Measurements from ENCODE around the gene GLIPR1L1.
"Not testable (repeated sequence)": the region's sequence is repeated elsewhere in the genome, so short reads cannot be mapped to it uniquely, and the experiment has no call there.

Gene GLIPR1L1

DNA sequence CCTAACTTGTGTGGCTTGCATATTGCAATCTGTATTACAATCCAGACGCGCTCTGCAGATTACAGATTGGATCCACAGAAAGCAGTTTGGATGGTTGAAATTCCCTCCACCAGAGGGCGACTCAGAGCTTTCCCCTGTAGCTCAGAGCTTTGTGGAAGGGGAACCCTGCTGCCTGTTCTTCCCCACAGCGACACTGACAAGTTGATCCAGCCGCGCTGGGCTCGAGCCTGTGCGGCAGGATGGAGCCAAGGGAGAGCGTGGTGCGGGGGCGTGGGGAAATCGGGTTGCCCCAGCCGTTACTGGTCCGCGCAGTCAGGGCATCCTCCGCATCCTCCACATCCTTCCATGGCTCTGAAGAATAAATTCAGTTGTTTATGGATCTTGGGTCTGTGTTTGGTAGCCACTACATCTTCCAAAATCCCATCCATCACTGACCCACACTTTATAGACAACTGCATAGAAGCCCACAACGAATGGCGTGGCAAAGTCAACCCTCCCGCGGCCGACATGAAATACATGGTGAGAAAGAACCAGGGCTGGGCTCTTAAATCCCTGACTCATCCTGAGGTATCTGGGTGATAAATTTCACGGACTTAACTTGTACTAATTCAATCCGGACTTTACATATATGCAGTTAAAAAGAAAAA, at the start of gene GLIPR1L1:
TSS of gene GLIPR1L1 (plus strand) at position 287 of the 647 bp plus-strand sequence. CDS start at position 346, 59 bp downstream.
- DNase-seq (ENCODE audit: low read depth), result peak; percentile 72

- no peak for DNase-seq (ENCODE audit: low read depth)
Measured at GRCh38 chr12:75288860-75289259, 45.6 kb upstream of the GLIPR1L1 start.

- no peak for DNase-seq (ENCODE audit: low read depth)
Measured at GRCh38 chr12:75289753-75290152, 44.7 kb upstream of the GLIPR1L1 start.

GRCh38 chr12:75291014-75291413, 43.5 kb upstream of the GLIPR1L1 start:
- DNase-seq (ENCODE audit: low read depth), result no peak

DNA sequence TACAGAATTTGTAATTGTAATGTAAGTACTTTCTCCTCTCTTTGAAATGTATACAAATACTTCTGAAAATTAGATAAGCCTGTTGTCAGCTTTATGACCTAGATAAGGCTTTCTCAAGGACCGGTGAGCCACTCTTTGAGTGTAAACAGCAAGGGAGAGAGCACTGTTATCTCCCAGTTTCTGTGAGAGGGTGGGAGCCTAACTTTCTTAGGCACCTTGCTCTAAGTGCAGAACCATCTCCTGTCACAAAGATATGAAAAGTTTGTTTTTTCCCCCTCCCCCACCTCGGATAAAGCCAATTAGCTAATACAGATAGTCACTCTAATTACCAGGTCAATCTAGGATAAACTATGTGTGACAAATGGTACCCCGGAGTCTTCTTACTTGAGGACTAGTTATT, 40.1 kb upstream of the GLIPR1L1 start:
- no peak for DNase-seq (ENCODE audit: low read depth)

- DNase-seq (ENCODE audit: low read depth), result no peak
Measured at GRCh38 chr12:75294797-75295196, 39.7 kb upstream of the GLIPR1L1 start.

GRCh38 chr12:75302225-75302624, 32.2 kb upstream of the GLIPR1L1 start:
- no peak for DNase-seq (ENCODE audit: low read depth)

- DNase-seq (ENCODE audit: low read depth), result no peak
Measured at GRCh38 chr12:75302781-75303180, 31.7 kb upstream of the GLIPR1L1 start.

DNA sequence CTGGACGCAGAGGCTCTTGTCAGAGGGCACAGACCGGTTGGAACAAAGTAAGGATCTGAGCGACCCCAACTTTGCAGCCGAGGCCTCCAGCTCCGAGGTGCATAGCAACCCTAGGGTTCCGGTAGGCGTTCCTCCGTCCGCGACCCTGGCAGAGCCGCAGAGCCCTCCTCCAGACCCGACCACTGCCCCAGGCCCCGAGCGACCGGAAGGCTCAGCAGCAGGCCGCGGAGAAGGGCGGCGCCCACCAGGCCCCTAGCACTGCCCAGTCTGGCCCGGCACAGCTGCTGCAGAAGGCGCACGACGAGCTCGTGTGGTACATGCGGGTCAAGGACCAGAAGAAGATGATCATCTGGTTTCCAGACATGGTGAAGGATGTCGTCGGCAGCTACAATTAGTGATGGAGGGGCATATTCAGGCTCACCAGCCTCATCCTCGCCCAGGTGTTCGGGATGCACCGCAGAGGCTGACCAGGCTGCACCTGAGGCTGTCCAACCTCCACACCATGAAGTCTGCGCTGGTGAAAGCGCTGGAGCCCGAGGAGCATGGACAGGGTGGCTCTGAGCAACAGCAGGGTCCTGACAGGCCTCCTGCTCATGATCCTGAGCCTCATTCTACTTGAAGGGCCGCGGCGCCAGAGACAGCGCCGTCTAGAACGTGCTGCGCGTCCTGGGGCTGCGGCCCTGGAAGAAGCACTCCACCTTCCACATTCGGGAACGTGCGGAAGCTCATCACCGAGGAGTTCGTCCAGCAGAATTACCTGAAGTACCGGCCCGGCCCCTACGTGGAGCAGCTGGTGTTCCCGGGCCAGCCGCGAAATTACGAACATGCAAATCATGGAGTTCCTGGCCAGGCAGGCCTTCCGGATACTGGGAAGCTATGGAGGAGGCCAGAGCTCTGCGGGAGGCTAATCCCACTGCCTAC, 28.8 kb upstream of the GLIPR1L1 start:
- no peak for DNase-seq (ENCODE audit: low read depth)

GRCh38 chr12:75308279-75308678, 26.2 kb upstream of the GLIPR1L1 start:
- no peak for DNase-seq (ENCODE audit: low read depth)

- no peak for DNase-seq (ENCODE audit: low read depth)
Measured at GRCh38 chr12:75311369-75311768, 23.1 kb upstream of the GLIPR1L1 start.

- no peak for DNase-seq (ENCODE audit: low read depth)
Measured at GRCh38 chr12:75315518-75315917, 19.0 kb upstream of the GLIPR1L1 start.

- no peak for DNase-seq (ENCODE audit: low read depth)
Measured at GRCh38 chr12:75317784-75318183, 16.7 kb upstream of the GLIPR1L1 start.

- DNase-seq (ENCODE audit: low read depth), result no peak
Measured at GRCh38 chr12:75322464-75322863, 12.0 kb upstream of the GLIPR1L1 start.

- no peak for DNase-seq (ENCODE audit: low read depth)
Measured at GRCh38 chr12:75323663-75324062, 10.8 kb upstream of the GLIPR1L1 start.

- no peak for DNase-seq (ENCODE audit: low read depth)
Measured at GRCh38 chr12:75327642-75328041, 6.8 kb upstream of the GLIPR1L1 start.

- peak; percentile 37 for DNase-seq (ENCODE audit: low read depth)
Measured at GRCh38 chr12:75329918-75330826, 4.3 kb upstream of the GLIPR1L1 start, which contains the start of gene CAPS2. Gene CAPS2, minus strand, starts transcription at chr12:75330324. Its CDS starts 3,826 bp downstream, at chr12:75326498.

GRCh38 chr12:75337905-75338304, 3.4 kb downstream of the GLIPR1L1 start:
- DNase-seq (ENCODE audit: low read depth), result no peak

- no peak for DNase-seq (ENCODE audit: low read depth)
Measured at GRCh38 chr12:75341873-75342272, 7.4 kb downstream of the GLIPR1L1 start.

DNA sequence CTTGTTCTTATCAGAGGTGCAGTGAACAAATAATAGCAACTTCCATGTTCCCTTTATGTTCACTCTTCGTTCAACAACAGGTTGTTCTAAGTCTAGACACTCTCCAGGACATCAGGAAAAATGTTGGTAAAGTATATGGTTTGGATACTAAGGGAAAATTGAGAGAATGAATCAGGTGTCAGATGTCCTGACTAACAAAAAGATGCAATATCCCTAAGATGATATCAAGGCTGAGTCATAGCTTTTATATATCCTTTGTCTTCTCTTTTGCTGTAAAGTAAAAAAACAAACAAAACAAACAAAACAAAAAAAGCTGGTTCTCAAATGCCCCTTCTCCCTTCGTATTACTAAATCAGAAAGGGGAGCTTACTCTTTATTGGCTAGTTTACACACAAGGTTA, 11.1 kb downstream of the GLIPR1L1 start:
- no peak for DNase-seq (ENCODE audit: low read depth)

DNA sequence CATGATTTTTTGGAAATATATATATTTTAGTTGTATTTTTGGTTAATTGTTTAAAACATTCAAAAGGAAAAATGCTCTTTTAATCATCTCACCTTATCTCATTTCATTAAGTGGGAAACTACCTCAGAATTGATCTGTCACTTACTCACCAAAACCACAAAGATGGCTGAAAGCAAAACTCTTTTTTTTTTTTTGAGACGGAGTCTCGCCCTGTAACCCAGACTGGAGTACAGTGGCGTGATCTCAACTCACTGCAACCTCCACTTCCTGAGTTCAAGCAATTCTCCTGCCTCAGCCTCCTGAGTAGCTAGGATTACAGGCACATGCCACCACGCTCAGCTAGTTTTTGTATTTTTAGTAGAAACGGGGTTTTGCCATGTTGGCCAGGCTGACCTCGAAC, 11.7 kb downstream of the GLIPR1L1 start:
- DNase-seq (ENCODE audit: low read depth), result not testable (repeated sequence)

GRCh38 chr12:75349946-75350345, 15.5 kb downstream of the GLIPR1L1 start:
- no peak for DNase-seq (ENCODE audit: low read depth)

Data from stimulated activated CD8-positive, alpha-beta memory T cell treated with anti-CD3 and anti-CD28 coated beads, Interleukin-7, amount 100 ng/mL, for 24 hours (primary cell).